Measurements from ENCODE around the gene GNAQ.

GRCh38 chr9:77719321-77719720, 312.3 kb downstream of the GNAQ start:
- no peak for TF ChIP-seq CTCF (IDR thresholded peaks at IDR 0.05; ENCODE audit: low read depth, low read length, poor library complexity, severe bottlenecking)
- no peak for TF ChIP-seq EZH2phosphoT487 (IDR thresholded peaks at IDR 0.05; ENCODE audit: borderline replicate concordance, low read length)

Measured in DOHH2 (cell line).